Measurements from ENCODE around the gene TRIP10. TPM values are rescaled to one million over a fixed set of nuclear protein-coding genes. Genes with fewer than 3 reads are reported as not detected.

Gene TRIP10
- polyA plus RNA-seq, 3 donors, result 1.5 to 2.4 (median 1.9) TPM

- intact Hi-C loops (cut with micrococcal nuclease), result no loop called here
- TF ChIP-seq CTCF (IDR thresholded peaks at IDR 0.05), result no peak
- H3K4me2 ChIP-seq (replicated peaks; ENCODE audit: extremely low read depth, low read length, poor library complexity, severe bottlenecking), result peak overlapping the region; percentile 83
- Mint-ChIP-seq H3K4me1 (peaks cover 76% of the 10 kb centered on the region), H3K27me3 (ENCODE audit: low read depth in 3 of 3) (no peaks in the 10 kb centered on the region), H3K27ac (peak overlapping the region; percentile 98 to 100 (median 99)), H3K4me3 (peak overlapping the region; percentile 76 to 92), H3K9me3 (peaks cover 0 to 2% (median 0%) of the 10 kb centered on the region in 7 donors), H3K36me3 (peaks cover 18 to 29% of the 10 kb centered on the region in 2 donors)
- H3K4me1 ChIP-seq (ENCODE audit: control insufficient read depth in 1 of 2, insufficient read depth in 2 of 2, low read length in 2 of 2), result peaks cover 70 to 78% of the 10 kb centered on the region in 2 donors
- 76% methylated on average over 3 of the region's 10 CpGs for WGBS (ENCODE audit: insufficient coverage)
- no peaks in the 10 kb centered on the region for H3K36me3 ChIP-seq (replicated peaks in 1 of 2; ENCODE audit: control insufficient read depth in 1 of 2, insufficient read depth in 2 of 2, low read length in 2 of 2)
- H3K9me3 ChIP-seq (replicated peaks in 1 of 2; ENCODE audit: control insufficient read depth in 1 of 2, insufficient read depth in 1 of 2, low read length in 2 of 2), result no peaks in the 10 kb centered on the region
- H3K9ac ChIP-seq (ENCODE audit: insufficient read depth, low read length, poor library complexity, severe bottlenecking), result peak overlapping the region; percentile 48
- H3K4me3 ChIP-seq (replicated peaks in 1 of 3; ENCODE audit: low read depth in 2 of 3, low read length in 3 of 3), result peak overlapping the region; percentile 26 to 73 (median 36)
- H3K79me2 ChIP-seq (ENCODE audit: insufficient read depth, low read length), result peaks cover 90% of the 10 kb centered on the region
- peaks cover 93% of the 10 kb centered on the region for H4K20me1 ChIP-seq (ENCODE audit: insufficient read depth, low read length)
- H2AFZ ChIP-seq (ENCODE audit: insufficient read depth, low read depth, low read length, poor library complexity, severe bottlenecking), result peak overlapping the region; percentile 53
- H3K27me3 ChIP-seq (ENCODE audit: control insufficient read depth in 2 of 2, insufficient read depth in 2 of 2, low read length in 2 of 2), result no peaks in the 10 kb centered on the region
- peak in 1 of 3 donors; percentile 27 for DNase-seq
- H3K27ac ChIP-seq (ENCODE audit: low read depth in 1 of 2, low read length in 2 of 2), result peak overlapping the region; percentile 85 to 89
Measured at GRCh38 chr19:6800991-6801484, 61.6 kb downstream of the TRIP10 start.

Other genes starting within 250 kb of the TRIP10 start
- under 1 TPM in 1 of 3 donors, not detected in 2; 0.16 TPM for gene TUBB4A, start 237.4 kb upstream of the TRIP10 start, polyA plus RNA-seq
- gene TNFSF9, start 208.7 kb upstream of the TRIP10 start, polyA plus RNA-seq, result 1 to 10 TPM; 3.7 to 4.9 (median 4.3) TPM
- under 1 TPM in 1 of 3 donors, not detected in 2; 0.12 TPM for gene CD70, start 148.5 kb upstream of the TRIP10 start, polyA plus RNA-seq
- gene TNFSF14, start 69.5 kb upstream of the TRIP10 start, polyA plus RNA-seq, result 1 to 10 TPM in 2 of 3 donors, under 1 TPM in 1; 0.81 to 4.5 (median 1.4) TPM
- 1 to 10 TPM; 2.4 to 5.3 (median 3.2) TPM for gene C3, start 19.0 kb upstream of the TRIP10 start, polyA plus RNA-seq
- 100 to 1,000 TPM in 2 of 3 donors, 10 to 100 TPM in 1; 90.9 to 147 (median 129) TPM for gene GPR108, start 2.1 kb upstream of the TRIP10 start, polyA plus RNA-seq
- gene SH2D3A, start 27.8 kb downstream of the TRIP10 start, polyA plus RNA-seq, result under 1 TPM in 1 of 3 donors, not detected in 2; 0.11 TPM
- 10 to 100 TPM; 21.3 to 81.2 (median 30.2) TPM for gene VAV1, start 33.0 kb downstream of the TRIP10 start, polyA plus RNA-seq
- gene ADGRE1, start 147.9 kb downstream of the TRIP10 start, polyA plus RNA-seq, result 10 to 100 TPM; 13.9 to 37.7 (median 21.6) TPM